BLaER1 treated with 17β-estradiol and CSF1 and Interleukin-3, amounts not matched to agents 10 nM and 100 nM (cell line): ENCODE data around the gene CDIP1.
A peak's percentile ranks its signal among the peaks of the same experiment; 100 is the strongest.

Source experiments
- H3K27ac ChIP-seq, 11 experiments: shearing (Covaris generic); formaldehyde crosslinking; 2 replicates each; pipeline ENCODE4 v1.8.1; 2022
- H3K27me3 ChIP-seq, 11 experiments: shearing (Covaris generic); formaldehyde crosslinking; 2 replicates each; pipeline ENCODE4 v1.8.1; 2022
- H3K36me3 ChIP-seq, 11 experiments: shearing (Covaris generic); formaldehyde crosslinking; 2 replicates each; pipeline ENCODE4 v1.8.1; 2022
- H3K4me1 ChIP-seq, 10 experiments: shearing (Covaris generic); formaldehyde crosslinking; 2 replicates each; pipeline ENCODE4 v1.8.1; 2022
- H3K4me2 ChIP-seq, 11 experiments: shearing (Covaris generic); formaldehyde crosslinking; 2 replicates each; pipeline ENCODE4 v1.8.1; 2022
- H3K4me3 ChIP-seq, 10 experiments: shearing (Covaris generic); formaldehyde crosslinking; 2 replicates each; pipeline ENCODE4 v1.8.1; 2022
- H3K9ac ChIP-seq, 11 experiments: shearing (Covaris generic); formaldehyde crosslinking; 2 replicates each; pipeline ENCODE4 v1.8.1; 2022
- H3K9me3 ChIP-seq, 11 experiments: shearing (Covaris generic); formaldehyde crosslinking; replicated peaks in 1 of 11; 2 replicates each; pipeline ENCODE4 v1.8.1; 2022
- H4K20me1 ChIP-seq, 11 experiments: shearing (Covaris generic); formaldehyde crosslinking; 2 replicates each; pipeline ENCODE4 v1.8.1; 2022
- Cebpa-rat ChIP-seq, 11 experiments: shearing (Covaris generic); IDR thresholded peaks; 2 replicates each; pipeline ENCODE4 v1.8.1; 2022

Gene CDIP1

GRCh38 chr16:4523686-4524085 is 14.9 kb downstream of the CDIP1 start:
- Histone ChIP-seq H4K20me1 (peaks cover 0 to 59% (median 21%) of the 10 kb centered on the region in 11 experiments; a peak in 13 of 22 replicates), H3K36me3 (peaks cover 0 to 47% (median 8%) of the 10 kb centered on the region in 11 experiments; a peak in 10 of 22 replicates), H3K4me1 (peaks cover 37 to 66% (median 42%) of the 10 kb centered on the region in 10 experiments), H3K4me2 (peak overlapping the region in 7 of 11 experiments; percentile 2 to 72 (median 57); a peak in 10 of 22 replicates), H3K9ac (peak overlapping the region in 4 of 11 experiments; percentile 6 to 26 (median 21); a peak in 4 of 22 replicates), H3K27me3 (no peaks in the 10 kb centered on the region), H3K9me3 (no peaks in the 10 kb centered on the region), H3K27ac (peak overlapping the region in 8 of 11 experiments; percentile 11 to 66 (median 39); a peak in 12 of 22 replicates), H3K4me3 (no peak overlapping the region)
- TF ChIP-seq Cebpa-rat (IDR thresholded peaks at IDR 0.05), result no peak

DNA sequence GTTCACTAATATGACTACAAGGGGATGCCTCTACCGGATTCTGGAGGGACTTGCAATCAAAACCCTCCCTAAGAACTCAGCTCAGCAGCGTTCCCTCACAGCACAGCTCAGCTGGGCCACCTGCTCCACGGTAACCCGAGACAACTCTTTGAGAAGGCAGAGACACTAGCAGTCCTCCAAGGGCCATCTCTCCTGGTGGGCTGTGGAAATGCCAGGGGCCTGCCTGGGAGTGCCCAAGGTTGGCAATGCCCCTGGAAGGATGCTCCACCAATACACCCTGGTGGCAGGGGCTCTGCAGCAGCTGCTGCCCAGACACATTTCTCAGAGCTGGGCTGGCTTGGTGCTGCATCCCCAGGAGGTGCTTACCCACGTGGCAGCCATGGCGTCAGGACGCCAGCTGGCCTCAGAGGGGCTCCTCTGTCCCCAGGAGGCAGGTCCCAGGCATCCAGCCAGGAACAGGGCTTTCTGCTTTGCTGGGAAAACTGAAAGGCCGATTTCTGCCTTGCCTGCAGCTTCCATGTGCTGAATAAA is 16.5 kb downstream of the CDIP1 start:
- Histone ChIP-seq H3K4me2 (peak overlapping the region in 7 of 11 experiments; percentile 12 to 72 (median 49); a peak in 11 of 22 replicates), H4K20me1 (peaks cover 0 to 74% (median 34%) of the 10 kb centered on the region in 11 experiments; a peak in 16 of 22 replicates), H3K36me3 (peaks cover 0 to 56% (median 8%) of the 10 kb centered on the region in 11 experiments; a peak in 10 of 22 replicates), H3K27ac (peak overlapping the region in 8 of 11 experiments; percentile 12 to 66 (median 40); a peak in 12 of 22 replicates), H3K27me3 (no peaks in the 10 kb centered on the region), H3K9ac (peak overlapping the region in 5 of 11 experiments; percentile 6 to 44 (median 26); a peak in 11 of 22 replicates), H3K9me3 (no peaks in the 10 kb centered on the region), H3K4me1 (peaks cover 32 to 65% (median 46%) of the 10 kb centered on the region in 10 experiments), H3K4me3 (no peak overlapping the region)
- TF ChIP-seq Cebpa-rat (IDR thresholded peaks at IDR 0.05), result no peak

- Histone ChIP-seq H3K27me3 (no peaks in the 10 kb centered on the region), H3K9me3 (no peaks in the 10 kb centered on the region), H3K36me3 (peaks cover 0 to 56% (median 8%) of the 10 kb centered on the region in 11 experiments; a peak in 10 of 22 replicates), H4K20me1 (peaks cover 0 to 86% (median 34%) of the 10 kb centered on the region in 11 experiments; a peak in 16 of 22 replicates), H3K4me2 (no peak overlapping the region), H3K4me3 (no peak overlapping the region), H3K9ac (no peak overlapping the region), H3K27ac (0 out of 22 replicates have a peak overlapping the region, but pooled peaks of 1 of the 11 experiments have one; percentile 10), H3K4me1 (peaks cover 30 to 65% (median 46%) of the 10 kb centered on the region in 10 experiments)
- no peak for TF ChIP-seq Cebpa-rat (IDR thresholded peaks at IDR 0.05)
Measured at GRCh38 chr16:4520913-4521312, 17.7 kb downstream of the CDIP1 start.

DNA sequence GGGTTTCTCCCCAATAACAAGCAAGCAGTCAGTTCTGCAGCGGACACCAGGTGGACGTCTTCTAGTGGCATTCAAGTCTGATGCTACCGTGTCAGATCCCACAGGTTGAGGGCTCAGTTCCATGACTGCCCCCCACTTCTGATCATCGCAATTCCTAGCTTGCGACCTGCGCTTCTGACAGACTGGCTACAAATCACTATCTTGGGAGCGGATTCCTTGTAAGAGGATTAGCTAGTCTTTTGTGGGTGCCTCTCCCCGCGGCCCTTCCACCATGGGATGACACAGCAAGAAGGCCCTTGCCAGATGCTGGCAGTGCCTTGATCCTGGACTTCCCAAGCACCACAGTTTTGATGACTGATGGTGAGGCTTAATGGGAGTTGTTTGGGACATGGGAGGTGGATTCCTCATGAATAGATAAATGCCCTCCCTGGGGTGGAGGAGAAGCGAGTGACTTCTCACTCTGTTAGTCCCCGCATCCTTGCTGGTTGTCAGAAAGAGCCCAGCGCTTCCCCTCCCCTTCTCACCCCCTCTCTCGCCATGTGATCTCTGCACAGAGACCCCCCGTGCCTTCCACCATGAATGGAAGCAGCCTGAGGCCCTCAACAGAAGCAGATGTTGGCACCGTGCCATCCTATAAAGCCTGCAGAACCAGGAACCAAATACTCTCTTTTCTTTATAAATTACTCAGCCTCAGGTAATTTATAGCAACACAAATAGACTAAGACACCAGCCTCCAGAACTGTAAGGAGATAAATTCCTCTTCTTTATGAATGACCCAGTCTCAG is 19.1 kb downstream of the CDIP1 start:
- no peak overlapping the region for H3K4me3 ChIP-seq
- H3K27ac ChIP-seq, result peak overlapping the region in 1 of 11 experiments; percentile 2; a peak in 2 of 22 replicates
- H3K4me1 ChIP-seq, result peaks cover 45 to 73% (median 56%) of the 10 kb centered on the region in 10 experiments
- no peaks in the 10 kb centered on the region for H3K27me3 ChIP-seq
- H3K4me2 ChIP-seq, result peak overlapping the region in 1 of 11 experiments; percentile 15; a peak in 1 of 22 replicates
- H3K36me3 ChIP-seq, result peaks cover 0 to 46% (median 7%) of the 10 kb centered on the region in 11 experiments; a peak in 11 of 22 replicates
- no peak overlapping the region for H3K9ac ChIP-seq
- no peaks in the 10 kb centered on the region for H3K9me3 ChIP-seq
- no peak for TF ChIP-seq Cebpa-rat (IDR thresholded peaks at IDR 0.05)
- H4K20me1 ChIP-seq, result peaks cover 0 to 91% (median 34%) of the 10 kb centered on the region in 11 experiments; a peak in 16 of 22 replicates

DNA sequence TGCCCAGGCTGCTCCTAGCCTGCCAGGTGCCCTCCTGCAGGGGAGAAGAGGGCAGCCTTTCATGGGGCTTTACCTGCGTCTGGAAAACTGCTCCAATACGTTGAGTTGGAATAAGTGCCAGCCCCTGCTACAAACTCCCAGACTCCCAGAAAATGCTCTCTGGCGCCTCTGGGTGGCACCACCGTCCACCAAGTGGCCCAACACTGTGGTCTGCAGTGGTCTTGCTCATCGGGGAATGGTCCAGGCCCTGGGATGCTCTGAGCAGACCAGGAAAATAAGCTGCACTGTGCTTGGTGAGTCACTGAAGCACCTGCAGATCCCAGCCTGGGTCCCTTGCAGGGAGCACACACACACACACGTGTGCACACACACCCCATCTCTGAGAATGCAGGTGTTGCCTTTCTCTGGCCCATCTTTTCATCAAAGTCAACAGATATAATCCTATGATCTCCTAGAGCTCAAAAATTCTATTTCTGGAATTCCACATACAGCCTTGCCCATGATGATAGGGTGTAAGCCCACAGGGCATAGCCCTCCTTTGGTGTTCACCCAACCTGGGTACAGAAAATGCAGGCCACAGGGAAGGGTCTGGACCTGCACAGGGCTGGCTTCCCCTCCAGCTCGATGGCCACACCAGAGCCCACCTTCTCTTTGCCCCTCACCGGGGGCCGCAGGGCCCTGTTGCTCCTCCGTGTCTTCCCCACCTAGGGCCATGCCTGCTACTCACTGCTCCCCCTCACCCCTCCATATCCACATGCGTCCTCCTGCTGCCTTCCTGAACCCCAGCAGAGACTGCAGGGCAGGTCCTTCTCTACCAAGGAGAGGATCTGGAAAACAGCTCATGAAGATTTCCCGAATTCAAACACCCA is 20.5 kb downstream of the CDIP1 start:
- H4K20me1 ChIP-seq, result peaks cover 0 to 95% (median 43%) of the 10 kb centered on the region in 11 experiments; a peak in 16 of 22 replicates
- H3K4me2 ChIP-seq, result peak overlapping the region in 5 of 11 experiments; percentile 7 to 96 (median 90); a peak in 3 of 22 replicates
- peaks cover 11 to 44% (median 16%) of the 10 kb centered on the region in 11 experiments; a peak in 18 of 22 replicates for H3K36me3 ChIP-seq
- no peak overlapping the region for H3K9ac ChIP-seq
- H3K4me1 ChIP-seq, result peaks cover 50 to 77% (median 61%) of the 10 kb centered on the region in 10 experiments
- no peak overlapping the region for H3K4me3 ChIP-seq
- H3K27me3 ChIP-seq, result no peaks in the 10 kb centered on the region
- 0 out of 22 replicates have a peak overlapping the region, but pooled peaks of 1 of the 11 experiments have one; percentile 1 for H3K27ac ChIP-seq
- no peak for TF ChIP-seq Cebpa-rat (IDR thresholded peaks at IDR 0.05)
- H3K9me3 ChIP-seq, result no peaks in the 10 kb centered on the region

DNA sequence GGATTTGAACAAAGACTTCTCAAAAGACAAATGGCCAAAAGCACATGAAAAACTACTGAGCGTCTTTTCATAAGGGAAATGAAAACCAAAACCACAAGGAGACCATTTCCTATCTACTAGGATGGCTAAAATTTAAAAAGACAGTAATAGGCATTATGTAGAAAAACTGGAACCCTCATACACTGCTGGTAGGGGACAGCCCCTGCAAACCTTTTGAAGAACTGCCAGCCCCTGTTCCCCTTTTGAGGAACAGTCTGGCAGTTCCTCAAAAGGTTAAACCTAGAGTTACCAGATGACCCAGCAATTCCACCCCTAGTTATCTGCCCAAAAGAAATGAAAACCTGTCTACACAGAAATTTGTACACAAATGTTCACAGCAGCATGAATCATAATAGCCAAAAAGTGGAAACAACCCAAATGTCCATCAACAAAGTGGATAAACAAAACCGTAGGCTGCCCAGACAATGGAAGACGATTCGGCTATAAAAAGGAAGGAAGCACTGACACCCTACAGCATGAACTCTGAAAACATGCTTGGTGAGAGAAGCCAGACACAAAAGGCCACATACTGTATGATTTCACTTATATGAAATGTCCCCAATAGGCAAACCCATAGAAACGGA is 22.9 kb downstream of the CDIP1 start:
- Histone ChIP-seq H3K4me2 (peak overlapping the region; percentile 68 to 96 (median 85)), H3K4me1 (peaks cover 42 to 84% (median 60%) of the 10 kb centered on the region in 10 experiments), H3K27ac (peak overlapping the region; percentile 18 to 88 (median 71); a peak in 19 of 22 replicates), H3K9ac (peak overlapping the region; percentile 40 to 74 (median 60); a peak in 21 of 22 replicates), H4K20me1 (peaks cover 0 to 99% (median 48%) of the 10 kb centered on the region in 11 experiments; a peak in 17 of 22 replicates), H3K9me3 (no peaks in the 10 kb centered on the region), H3K4me3 (peak overlapping the region; percentile 0 to 46 (median 26); a peak in 11 of 20 replicates), H3K27me3 (no peaks in the 10 kb centered on the region), H3K36me3 (peaks cover 29 to 46% (median 34%) of the 10 kb centered on the region in 11 experiments)
- TF ChIP-seq Cebpa-rat (IDR thresholded peaks at IDR 0.05), result no peak

DNA sequence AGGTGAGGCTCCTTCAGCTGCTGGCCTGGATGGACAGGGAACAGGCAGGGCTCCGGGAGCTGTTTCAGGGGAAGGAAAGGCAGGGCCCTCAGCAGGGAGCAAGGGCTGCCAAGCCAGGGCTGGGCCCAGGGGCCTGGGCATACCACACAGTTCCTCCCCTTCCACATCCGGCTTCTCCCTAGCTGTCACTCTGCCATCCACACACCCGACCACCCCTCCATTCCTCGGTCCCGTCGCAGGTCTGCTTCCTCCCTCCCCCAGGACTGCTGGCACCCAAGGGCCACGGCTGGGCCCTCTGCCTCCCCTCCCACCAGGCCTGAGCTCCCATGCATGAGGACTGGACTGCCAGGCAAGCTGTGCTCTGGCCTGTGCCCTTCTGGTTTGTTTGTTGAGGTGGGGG is 24.0 kb downstream of the CDIP1 start:
- TF ChIP-seq Cebpa-rat (IDR thresholded peaks at IDR 0.05), result no peak
- H3K36me3 ChIP-seq, result peaks cover 38 to 57% (median 45%) of the 10 kb centered on the region in 11 experiments
- H3K4me2 ChIP-seq, result peak overlapping the region; percentile 68 to 96 (median 85)
- peaks cover 42 to 82% (median 61%) of the 10 kb centered on the region in 10 experiments for H3K4me1 ChIP-seq
- no peaks in the 10 kb centered on the region for H3K27me3 ChIP-seq
- H3K27ac ChIP-seq, result peak overlapping the region; percentile 18 to 88 (median 71); a peak in 21 of 22 replicates
- H3K4me3 ChIP-seq, result peak overlapping the region in 7 of 10 experiments; percentile 18 to 46 (median 26); a peak in 9 of 20 replicates
- no peaks in the 10 kb centered on the region for H3K9me3 ChIP-seq
- peaks cover 0 to 100% (median 60%) of the 10 kb centered on the region in 11 experiments; a peak in 17 of 22 replicates for H4K20me1 ChIP-seq
- H3K9ac ChIP-seq, result peak overlapping the region; percentile 48 to 74 (median 67)
